GM23248 (cell line): ENCODE measurements around the gene INCA1. TPM values are rescaled to one million over a fixed set of nuclear protein-coding genes. Genes with fewer than 3 reads are reported as not detected.
A peak's percentile ranks its signal among the peaks of the same experiment; 100 is the strongest.

Experiments
- DNase-seq: peaks from one replicate; pipeline ENCODE4 v3.0.0-alpha.2; 2015
- H2AFZ ChIP-seq: fragments of 200-600 bp; sonication (generic); 2 replicates; pipeline ENCODE4 v1.6.1; 2016; ENCODE audit warnings: antibody characterized with exemption
- H3F3A ChIP-seq: fragments of 200-600 bp; sonication (generic); 2 replicates; pipeline ENCODE4 v1.6.1; 2016; ENCODE audit warnings: mild to moderate bottlenecking, antibody characterized with exemption, mixed run types; ENCODE audit not compliant: insufficient read depth
- H3K27ac ChIP-seq: fragments of 200-600 bp; sonication (generic); 2 replicates; pipeline ENCODE4 v1.5.1; 2016; ENCODE audit warnings: mild to moderate bottlenecking
- H3K27me3 ChIP-seq: fragments of 200-600 bp; sonication (generic); replicated peaks from 2 replicates; pipeline ENCODE4 v1.6.1; 2016; ENCODE audit warnings: mild to moderate bottlenecking; ENCODE audit not compliant: insufficient read depth
- H3K36me3 ChIP-seq: fragments of 200-600 bp; sonication (generic); 2 replicates; pipeline ENCODE4 v1.6.1; 2016; ENCODE audit warnings: low read depth, mild to moderate bottlenecking
- H3K4me1 ChIP-seq: fragments of 200-600 bp; sonication (generic); 2 replicates; pipeline ENCODE4 v1.6.1; 2016; ENCODE audit warnings: mild to moderate bottlenecking; ENCODE audit not compliant: insufficient read depth
- H3K4me2 ChIP-seq: fragments of 200-600 bp; sonication (generic); one replicate; pipeline ENCODE4 v1.6.1; 2016; ENCODE audit warnings: mild to moderate bottlenecking; ENCODE audit not compliant: unreplicated experiment
- H3K4me3 ChIP-seq: fragments of 200-600 bp; sonication (generic); 2 replicates; pipeline ENCODE4 v1.5.1; 2016; ENCODE audit warnings: mild to moderate bottlenecking
- H3K79me2 ChIP-seq: fragments of 200-600 bp; sonication (generic); 2 replicates; pipeline ENCODE4 v1.6.1; 2016; ENCODE audit warnings: mild to moderate bottlenecking; ENCODE audit not compliant: insufficient read depth
- H3K9ac ChIP-seq: fragments of 200-600 bp; sonication (generic); 2 replicates; pipeline ENCODE4 v1.6.1; 2016; ENCODE audit warnings: mild to moderate bottlenecking
- H3K9me2 ChIP-seq: fragments of 200-600 bp; sonication (generic); 2 replicates; pipeline ENCODE4 v1.6.1; 2016; ENCODE audit warnings: mixed run types, mild to moderate bottlenecking, moderate library complexity; ENCODE audit not compliant: insufficient read depth
- H3K9me3 ChIP-seq: fragments of 200-600 bp; sonication (generic); one replicate; pipeline ENCODE4 v1.6.1; 2017; ENCODE audit warnings: low read depth
- H4K20me1 ChIP-seq: fragments of 200-600 bp; sonication (generic); 2 replicates; pipeline ENCODE4 v1.6.0; 2016; ENCODE audit not compliant: insufficient read depth
- EZH2 ChIP-seq: fragments of 200-600 bp; sonication (generic); IDR thresholded peaks from 2 replicates; pipeline ENCODE4 v1.6.1; 2018; ENCODE audit warnings: antibody characterized with exemption, mild to moderate bottlenecking; ENCODE audit not compliant: insufficient read depth, poor library complexity, severe bottlenecking
- EZH2phosphoT487 ChIP-seq: fragments of 200-600 bp; sonication (generic); IDR thresholded peaks from 2 replicates; pipeline ENCODE4 v1.6.1; 2018; ENCODE audit warnings: antibody characterized with exemption, moderate library complexity, mild to moderate bottlenecking, low read depth; ENCODE audit not compliant: insufficient read depth
- WGBS, 2 experiments: methylation state at CpG; one replicate each; pipeline ENCODE4 v1.1.6; 2015 to 2017; ENCODE audit warnings: low lambda C conversion rate in 2 of 2, low coverage in 1 of 2; ENCODE audit errors: missing lambda C conversion rate in 2 of 2; 5-methylcytosine and 5-hydroxymethylcytosine counted together
- in situ Hi-C: fragments of 300-500 bp; cut with MboI; formaldehyde crosslinking; loops from 2 replicates; pipeline ENCODE4 v1.15.0; 2020
- polyA plus RNA-seq: library from polyadenylated mRNA; unstranded; fragments of >200 nt; fragmentation: Nextera tagmentation; extraction: Ambion mirVana; gene quantifications from 2 replicates; pipeline ENCODE4 v1.2.1, GENCODE V29; 2016
- total RNA-seq: library from RNA; depleted of rRNA; stranded (reverse); fragments of >200 nt; shearing (Covaris generic); gene quantifications from 2 replicates; pipeline ENCODE4 v1.2.3, GENCODE V29; 2014

INCA1 gene
- total and polyA plus RNA-seq, 2 experiments from 2014 or later: 0.32 to 1.2 TPM

DNA sequence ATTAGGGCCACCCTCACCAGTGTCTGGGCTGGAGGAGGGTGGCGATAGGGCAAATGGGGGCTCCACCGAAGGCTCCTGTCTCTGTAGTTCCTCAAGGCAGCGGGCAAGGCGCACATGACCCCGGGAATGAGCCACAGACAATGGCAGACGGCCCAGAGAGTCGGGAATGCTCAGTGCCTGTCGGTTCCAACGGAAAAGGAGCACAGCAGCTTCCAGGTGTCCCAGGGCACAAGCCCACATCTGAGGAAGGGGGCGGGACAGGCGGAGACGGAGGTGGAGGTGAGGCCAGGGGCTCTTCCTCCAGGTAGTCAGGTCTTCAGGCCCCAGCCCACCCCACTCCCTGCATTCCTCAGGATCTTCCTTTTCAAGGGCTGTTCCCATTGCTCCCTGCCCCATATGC, 24.6 kb downstream of the INCA1 start:
- Histone ChIP-seq H3K4me1 (peaks cover 20% of the 10 kb centered on the region), H3K27me3 (no peaks in the 10 kb centered on the region), H3K27ac (no peak overlapping the region), H3K79me2 (no peaks in the 10 kb centered on the region), H2AFZ (no peak overlapping the region), H3K36me3 (peaks cover 14% of the 10 kb centered on the region), H4K20me1 (no peaks in the 10 kb centered on the region), H3K9me3 (no peaks in the 10 kb centered on the region), H3K4me3 (no peak overlapping the region), H3K4me2 (no peak overlapping the region), H3F3A (peaks cover 33% of the 10 kb centered on the region), H3K9me2 (no peaks in the 10 kb centered on the region), H3K9ac (no peak overlapping the region)
- TF ChIP-seq EZH2phosphoT487: no peak
- TF ChIP-seq EZH2: no peak
- 82 to 86% methylated on average over 12 of the region's 12 CpGs for WGBS, 2 experiments
- no peak for DNase-seq
- in situ Hi-C loops: no loop called here

DNA sequence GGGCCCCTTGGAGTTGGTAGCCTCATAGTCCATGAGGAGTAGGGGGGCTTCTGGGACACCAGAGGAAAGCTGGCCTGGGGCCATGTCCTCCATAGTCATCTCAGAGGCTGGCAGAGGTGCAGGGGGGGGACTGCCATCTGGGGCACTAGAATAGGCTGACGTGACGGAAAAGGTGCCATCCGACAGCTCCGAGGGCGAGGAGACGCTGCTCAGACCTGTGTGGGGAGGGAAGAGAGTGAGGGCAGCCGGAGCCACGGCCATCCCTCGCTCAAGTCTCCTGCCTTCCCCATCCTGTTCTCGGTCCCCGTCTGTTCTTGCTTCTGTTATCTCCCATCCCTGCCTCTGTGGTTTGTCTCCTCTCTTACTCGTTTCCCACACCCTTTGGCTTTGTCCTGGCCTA, 25.0 kb downstream of the INCA1 start:
- Histone ChIP-seq H3K4me3 (no peak overlapping the region), H3K9ac (no peak overlapping the region), H3K4me2 (no peak overlapping the region), H2AFZ (no peak overlapping the region), H3K9me3 (no peaks in the 10 kb centered on the region), H4K20me1 (no peaks in the 10 kb centered on the region), H3K36me3 (peaks cover 10% of the 10 kb centered on the region), H3K27me3 (no peaks in the 10 kb centered on the region), H3K79me2 (no peaks in the 10 kb centered on the region), H3K9me2 (no peaks in the 10 kb centered on the region), H3F3A (peaks cover 33% of the 10 kb centered on the region), H3K27ac (no peak overlapping the region), H3K4me1 (peaks cover 20% of the 10 kb centered on the region)
- WGBS, 2 experiments: 94 to 95% methylated on average over 12 of the region's 12 CpGs
- in situ Hi-C loops: no loop called here
- no peak for DNase-seq
- TF ChIP-seq EZH2phosphoT487 (no peak), EZH2 (no peak)

DNA sequence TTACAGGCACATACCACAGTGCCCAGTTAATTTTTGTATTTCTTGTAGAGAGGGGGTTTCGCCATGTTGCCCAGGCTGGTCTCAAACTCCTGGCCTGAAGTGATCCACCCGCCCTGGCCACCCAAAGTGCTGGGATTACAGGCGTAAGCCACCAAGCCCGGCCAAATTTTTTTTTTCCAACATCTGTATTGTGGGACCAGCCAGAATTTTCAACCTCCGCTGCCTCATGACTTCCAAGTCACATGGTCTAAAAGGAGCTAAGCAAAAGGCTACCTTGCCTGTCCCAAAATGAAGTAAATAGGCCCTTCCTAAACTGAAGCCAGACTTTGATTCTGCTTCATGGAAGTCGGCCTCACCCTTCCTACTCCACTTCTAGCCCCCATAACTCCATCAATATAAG, 25.5 kb downstream of the INCA1 start:
- no peak for DNase-seq
- Histone ChIP-seq H3K79me2 (no peaks in the 10 kb centered on the region), H3K36me3 (peaks cover 7% of the 10 kb centered on the region), H3K9me2 (no peaks in the 10 kb centered on the region), H3K9ac (no peak overlapping the region), H3F3A (peaks cover 34% of the 10 kb centered on the region), H3K27me3 (no peaks in the 10 kb centered on the region), H4K20me1 (no peaks in the 10 kb centered on the region), H2AFZ (no peak overlapping the region), H3K27ac (no peak overlapping the region), H3K4me2 (no peak overlapping the region), H3K9me3 (no peaks in the 10 kb centered on the region), H3K4me3 (no peak overlapping the region), H3K4me1 (peaks cover 20% of the 10 kb centered on the region)
- TF ChIP-seq EZH2phosphoT487 (no peak), EZH2 (no peak)
- in situ Hi-C loops: no loop called here
- whole genome bisulfite sequencing, 2 experiments: 83 to 85% methylated on average over 6 of the region's 6 CpGs

- no peak overlapping the region for H3K4me3 ChIP-seq
- H3K79me2 ChIP-seq: peaks cover 9% of the 10 kb centered on the region
- H3K27ac ChIP-seq: peak overlapping the region; percentile 96
- no peak overlapping the region for H3K4me2 ChIP-seq
- H3K9me3 ChIP-seq: no peaks in the 10 kb centered on the region
- WGBS, 2 experiments: 93 to 95% methylated on average over 8 of the region's 8 CpGs
- no peaks in the 10 kb centered on the region for H3K27me3 ChIP-seq
- H3F3A ChIP-seq: peaks cover 45% of the 10 kb centered on the region
- peaks cover 24% of the 10 kb centered on the region for H3K4me1 ChIP-seq
- H3K36me3 ChIP-seq: no peaks in the 10 kb centered on the region; the same call in 1 of the 2 replicates
- H3K9me2 ChIP-seq: no peaks in the 10 kb centered on the region
- no peak overlapping the region for H2AFZ ChIP-seq
- no peak for TF ChIP-seq EZH2phosphoT487
- no peak for TF ChIP-seq EZH2
- in situ Hi-C loops: no loop called here
- peak overlapping the region; percentile 91 for H3K9ac ChIP-seq
- H4K20me1 ChIP-seq: no peaks in the 10 kb centered on the region
- DNase-seq: no peak
Observed at GRCh38 chr17:4970273-4970672, 27.0 kb downstream of the INCA1 start.
